ENCODE data around the gene FAM13C. TPM values are rescaled to one million over a fixed set of nuclear protein-coding genes. Genes with fewer than 3 reads are reported as not detected.
A peak's percentile ranks its signal among the peaks of the same experiment; 100 is the strongest.

Gene FAM13C
- total and polyA plus RNA-seq, 2 of the 13 experiments (the other 11 are each of a cell fraction or from before 2014, with no cell fraction given), result 0.07 to 0.26 TPM

- TF ChIP-seq, protein P1, sequence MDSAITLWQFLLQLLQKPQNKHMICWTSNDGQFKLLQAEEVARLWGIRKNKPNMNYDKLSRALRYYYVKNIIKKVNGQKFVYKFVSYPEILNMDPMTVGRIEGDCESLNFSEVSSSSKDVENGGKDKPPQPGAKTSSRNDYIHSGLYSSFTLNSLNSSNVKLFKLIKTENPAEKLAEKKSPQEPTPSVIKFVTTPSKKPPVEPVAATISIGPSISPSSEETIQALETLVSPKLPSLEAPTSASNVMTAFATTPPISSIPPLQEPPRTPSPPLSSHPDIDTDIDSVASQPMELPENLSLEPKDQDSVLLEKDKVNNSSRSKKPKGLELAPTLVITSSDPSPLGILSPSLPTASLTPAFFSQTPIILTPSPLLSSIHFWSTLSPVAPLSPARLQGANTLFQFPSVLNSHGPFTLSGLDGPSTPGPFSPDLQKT (CRISPR knock-in tag; IDR thresholded peaks at IDR 0.05; ENCODE audit: borderline replicate concordance), result no peak
- peak; percentile 41; the same call in 1 of the 2 replicates for TF ChIP-seq TARDBP (CRISPR knock-in tag; IDR thresholded peaks at IDR 0.05)
- TF ChIP-seq POGK (CRISPR knock-in tag; conservative IDR thresholded peaks at IDR 0.05), result no peak
- TF ChIP-seq REXO4 (CRISPR knock-in tag; IDR thresholded peaks at IDR 0.05; ENCODE audit: borderline replicate concordance), result no peak
- TF ChIP-seq ASH2L (IDR thresholded peaks at IDR 0.05; ENCODE audit: insufficient read length, low read depth, low read length), result peak; percentile 40
- no peak for TF ChIP-seq FOXJ3 (CRISPR knock-in tag; IDR thresholded peaks at IDR 0.05; ENCODE audit: borderline replicate concordance)
- TF ChIP-seq, protein P2, sequence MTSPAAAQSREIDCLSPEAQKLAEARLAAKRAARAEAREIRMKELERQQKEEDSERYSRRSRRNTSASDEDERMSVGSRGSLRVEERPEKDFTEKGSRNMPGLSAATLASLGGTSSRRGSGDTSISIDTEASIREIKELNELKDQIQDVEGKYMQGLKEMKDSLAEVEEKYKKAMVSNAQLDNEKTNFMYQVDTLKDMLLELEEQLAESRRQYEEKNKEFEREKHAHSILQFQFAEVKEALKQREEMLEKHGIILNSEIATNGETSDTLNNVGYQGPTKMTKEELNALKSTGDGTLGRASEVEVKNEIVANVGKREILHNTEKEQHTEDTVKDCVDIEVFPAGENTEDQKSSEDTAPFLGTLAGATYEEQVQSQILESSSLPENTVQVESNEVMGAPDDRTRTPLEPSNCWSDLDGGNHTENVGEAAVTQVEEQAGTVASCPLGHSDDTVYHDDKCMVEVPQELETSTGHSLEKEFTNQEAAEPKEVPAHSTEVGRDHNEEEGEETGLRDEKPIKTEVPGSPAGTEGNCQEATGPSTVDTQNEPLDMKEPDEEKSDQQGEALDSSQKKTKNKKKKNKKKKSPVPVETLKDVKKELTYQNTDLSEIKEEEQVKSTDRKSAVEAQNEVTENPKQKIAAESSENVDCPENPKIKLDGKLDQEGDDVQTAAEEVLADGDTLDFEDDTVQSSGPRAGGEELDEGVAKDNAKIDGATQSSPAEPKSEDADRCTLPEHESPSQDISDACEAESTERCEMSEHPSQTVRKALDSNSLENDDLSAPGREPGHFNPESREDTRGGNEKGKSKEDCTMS (CRISPR knock-in tag; conservative IDR thresholded peaks at IDR 0.05), result no peak
- TF ChIP-seq ZNF10 (CRISPR knock-in tag; IDR thresholded peaks at IDR 0.05; ENCODE audit: borderline replicate concordance, low read depth), result no peak
- TF ChIP-seq, protein P3, sequence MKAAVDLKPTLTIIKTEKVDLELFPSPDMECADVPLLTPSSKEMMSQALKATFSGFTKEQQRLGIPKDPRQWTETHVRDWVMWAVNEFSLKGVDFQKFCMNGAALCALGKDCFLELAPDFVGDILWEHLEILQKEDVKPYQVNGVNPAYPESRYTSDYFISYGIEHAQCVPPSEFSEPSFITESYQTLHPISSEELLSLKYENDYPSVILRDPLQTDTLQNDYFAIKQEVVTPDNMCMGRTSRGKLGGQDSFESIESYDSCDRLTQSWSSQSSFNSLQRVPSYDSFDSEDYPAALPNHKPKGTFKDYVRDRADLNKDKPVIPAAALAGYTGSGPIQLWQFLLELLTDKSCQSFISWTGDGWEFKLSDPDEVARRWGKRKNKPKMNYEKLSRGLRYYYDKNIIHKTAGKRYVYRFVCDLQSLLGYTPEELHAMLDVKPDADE (CRISPR knock-in tag; IDR thresholded peaks at IDR 0.05), result no peak
- peak; percentile 57; the same call in 1 of the 2 replicates for TF ChIP-seq DPF2 (CRISPR knock-in tag; IDR thresholded peaks at IDR 0.05; ENCODE audit: borderline replicate concordance, low read depth)
- no peak for TF ChIP-seq ZHX2 (IDR thresholded peaks at IDR 0.05; ENCODE audit: low read depth)
- TF ChIP-seq ZHX2 (CRISPR knock-in tag; IDR thresholded peaks at IDR 0.05; ENCODE audit: borderline replicate concordance), result no peak
- no peak for TF ChIP-seq HMG20B (CRISPR knock-in tag; conservative IDR thresholded peaks at IDR 0.05)
- no peak for TF ChIP-seq XBP1 (CRISPR knock-in tag; IDR thresholded peaks at IDR 0.05)
- TF ChIP-seq ZNF3 (CRISPR knock-in tag; IDR thresholded peaks at IDR 0.05), result no peak
- TF ChIP-seq ZNF629 (CRISPR knock-in tag; conservative IDR thresholded peaks at IDR 0.05), result no peak
- peak; percentile 29; the same call in 1 of the 2 replicates for TF ChIP-seq SALL1 (CRISPR knock-in tag; IDR thresholded peaks at IDR 0.05)
- peak; percentile 58 for TF ChIP-seq FOXA3 (CRISPR knock-in tag; IDR thresholded peaks at IDR 0.05)
Measured at GRCh38 chr10:59222788-59223187, 139.6 kb downstream of the FAM13C start (continued).

Data from HepG2 (cell line).